Muscle layer of duodenum (tissue), 2 donors: ENCODE results near the gene SCG5.

Experiments used
- H3K27ac ChIP-seq: one replicate; pipeline ENCODE4 v1.7.0; 2013; ENCODE audit warnings: mild to moderate bottlenecking, low read length
- H3K27me3 ChIP-seq: one replicate; pipeline ENCODE4 v1.7.0; 2013; ENCODE audit warnings: low read depth, mild to moderate bottlenecking, control low read depth, low read length
- H3K36me3 ChIP-seq, 2 donors: one replicate each; pipeline ENCODE4 v1.7.0; 2013; ENCODE audit warnings: low read length in 2 of 2, control low read depth in 1 of 2, mild to moderate bottlenecking in 1 of 2; ENCODE audit not compliant: insufficient read depth in 2 of 2, control insufficient read depth in 1 of 2
- H3K4me1 ChIP-seq, 2 donors: one replicate each; pipeline ENCODE4 v1.7.0; 2013; ENCODE audit warnings: low read length in 2 of 2, mild to moderate bottlenecking in 2 of 2, control low read depth in 1 of 2, moderate library complexity in 1 of 2; ENCODE audit not compliant: insufficient read depth in 2 of 2, control insufficient read depth in 1 of 2
- H3K4me3 ChIP-seq, 2 donors: one replicate each; pipeline ENCODE4 v1.7.0; 2013; ENCODE audit warnings: low read length in 2 of 2, low read depth in 1 of 2, mild to moderate bottlenecking in 1 of 2
- H3K9me3 ChIP-seq, 2 donors: one replicate each; pipeline ENCODE4 v1.7.0; 2013; ENCODE audit warnings: low read length in 2 of 2, control low read depth in 1 of 2, mild to moderate bottlenecking in 1 of 2; ENCODE audit not compliant: control insufficient read depth in 1 of 2
- donor health status: healthy.

SCG5 gene

DNA sequence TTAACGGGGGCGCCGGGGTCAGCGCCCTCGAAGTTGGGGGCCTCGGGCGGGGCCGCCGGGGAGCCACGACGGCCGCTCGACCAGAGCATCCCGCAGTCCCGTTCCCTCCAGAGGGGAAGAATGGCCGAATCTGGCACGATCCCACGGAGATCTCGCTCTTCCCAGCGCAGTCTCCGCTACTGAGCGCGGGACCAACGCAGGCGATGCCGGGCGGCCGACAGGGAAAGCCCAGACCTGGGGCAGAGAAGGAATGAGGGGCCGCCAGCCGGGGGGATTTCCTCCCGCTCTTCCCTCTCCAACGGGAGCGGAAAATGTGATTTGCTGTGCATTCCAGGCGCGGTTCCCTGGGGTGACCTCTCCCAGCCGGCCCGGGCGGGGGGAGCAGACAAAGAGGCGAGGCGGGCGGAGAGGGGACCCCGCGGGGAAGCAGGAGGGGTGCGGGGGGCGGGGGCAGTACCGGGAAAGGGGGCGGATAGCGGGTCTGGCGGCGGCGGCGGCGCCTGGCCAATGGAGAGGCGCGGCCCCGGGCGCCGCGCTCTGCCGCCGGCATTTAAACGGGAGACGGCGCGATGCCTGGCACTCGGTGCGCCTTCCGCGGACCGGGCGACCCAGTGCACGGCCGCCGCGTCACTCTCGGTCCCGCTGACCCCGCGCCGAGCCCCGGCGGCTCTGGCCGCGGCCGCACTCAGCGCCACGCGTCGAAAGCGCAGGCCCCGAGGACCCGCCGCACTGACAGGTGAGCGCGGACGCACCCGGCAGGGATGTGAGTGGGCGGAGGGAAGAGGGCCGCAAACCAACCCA lies 76.1 kb downstream of the SCG5 start, which contains the start of gene GREM1:
GREM1 (plus strand) TSS at position 579 of the 801 bp plus-strand sequence. CDS start 12,687 bp downstream, outside the sequence.
- Histone ChIP-seq H3K4me1 (peaks cover 0 to 33% of the 10 kb centered on the region in 2 donors), H3K27ac (peak within 1 kb of the TSS; percentile 76), H3K4me3 (peak within 1 kb of the TSS; percentile 71 to 85), H3K36me3 (no peaks in the 10 kb centered on the region), H3K27me3 (peaks cover 13% of the 10 kb centered on the region), H3K9me3 (no peaks in the 10 kb centered on the region)

DNA sequence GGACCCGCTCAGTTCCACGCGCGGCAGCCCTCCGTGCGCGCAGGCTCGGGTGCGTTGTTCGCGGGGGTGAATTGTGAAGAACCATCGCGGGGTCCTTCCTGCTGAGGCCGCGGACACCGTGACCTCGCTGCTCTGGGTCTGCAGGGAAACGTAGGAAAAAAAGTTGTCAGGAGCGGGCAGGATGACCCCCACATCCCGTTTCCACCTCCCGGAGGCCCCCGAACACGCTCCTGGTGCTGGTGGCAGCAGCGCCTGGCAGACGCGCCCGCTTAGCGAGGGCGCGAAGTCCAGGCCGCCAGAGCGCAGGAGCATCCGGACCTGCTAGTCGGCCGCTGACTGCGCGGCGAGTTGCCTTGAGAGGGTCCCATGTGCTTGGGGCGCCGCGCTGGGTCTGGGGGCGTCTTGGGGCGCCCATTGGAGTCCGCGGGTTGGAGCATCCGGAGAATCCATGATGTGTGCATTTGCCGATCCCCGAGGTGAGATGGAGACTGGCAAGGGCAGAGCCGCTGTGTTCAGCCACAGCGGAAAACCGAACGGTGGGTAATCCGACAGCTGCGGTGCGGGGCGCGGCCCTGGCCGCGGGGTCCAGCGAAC lies 76.8 kb downstream of the SCG5 start:
- peak overlapping the region; percentile 71 to 85 for H3K4me3 ChIP-seq
- peaks cover 0 to 31% of the 10 kb centered on the region in 2 donors for H3K4me1 ChIP-seq
- peaks cover 13% of the 10 kb centered on the region for H3K27me3 ChIP-seq
- no peaks in the 10 kb centered on the region for H3K9me3 ChIP-seq
- no peaks in the 10 kb centered on the region for H3K36me3 ChIP-seq
- peak overlapping the region; percentile 76 for H3K27ac ChIP-seq

DNA sequence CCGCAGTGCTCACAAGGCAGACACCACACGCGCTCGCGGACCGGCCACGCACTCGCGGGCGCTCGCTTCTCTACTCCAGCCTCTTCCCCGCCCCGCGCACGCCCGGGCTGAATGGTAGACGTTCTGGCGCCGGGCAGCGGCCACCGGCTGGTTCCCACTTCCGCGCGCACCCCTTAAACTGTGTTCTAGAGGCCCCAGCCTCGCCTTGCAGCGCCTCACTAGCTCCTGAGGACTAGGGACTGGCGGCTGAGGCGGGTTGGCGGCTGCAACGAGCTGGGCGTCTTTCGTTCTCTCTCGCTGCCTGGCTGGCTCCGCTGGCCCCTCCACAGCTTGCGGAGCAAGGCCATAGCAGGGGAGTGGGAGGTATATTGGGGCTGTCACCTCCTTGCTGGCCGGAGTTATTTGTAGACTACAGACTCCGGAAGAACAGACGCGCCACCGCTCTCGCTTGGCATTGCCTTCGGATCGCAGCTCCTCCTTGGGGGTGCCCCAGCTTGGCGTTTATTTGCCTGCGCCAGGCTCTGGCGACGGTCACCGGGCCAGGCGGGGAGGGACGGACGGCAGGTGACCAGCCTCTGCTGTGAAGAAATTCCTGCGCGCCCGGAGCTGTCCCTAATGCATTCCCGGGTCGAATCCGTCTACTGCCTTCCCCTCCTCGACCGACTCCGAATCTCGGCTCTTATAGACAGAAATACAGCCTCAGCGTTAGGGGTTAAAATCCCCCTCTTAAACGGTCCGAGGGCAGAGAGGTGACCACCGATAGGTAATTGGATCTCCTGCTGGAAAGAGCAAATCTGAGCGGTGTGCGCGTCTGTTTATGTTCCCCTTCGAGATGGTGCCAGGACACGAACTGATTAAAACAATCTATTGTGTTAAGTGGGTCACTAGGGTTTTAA lies 77.6 kb downstream of the SCG5 start:
- no peaks in the 10 kb centered on the region for H3K36me3 ChIP-seq
- peaks cover 13% of the 10 kb centered on the region for H3K27me3 ChIP-seq
- no peaks in the 10 kb centered on the region for H3K9me3 ChIP-seq
- peak overlapping the region; percentile 76 for H3K27ac ChIP-seq
- H3K4me1 ChIP-seq: peaks cover 0 to 31% of the 10 kb centered on the region in 2 donors
- peak overlapping the region; percentile 71 to 85 for H3K4me3 ChIP-seq

DNA sequence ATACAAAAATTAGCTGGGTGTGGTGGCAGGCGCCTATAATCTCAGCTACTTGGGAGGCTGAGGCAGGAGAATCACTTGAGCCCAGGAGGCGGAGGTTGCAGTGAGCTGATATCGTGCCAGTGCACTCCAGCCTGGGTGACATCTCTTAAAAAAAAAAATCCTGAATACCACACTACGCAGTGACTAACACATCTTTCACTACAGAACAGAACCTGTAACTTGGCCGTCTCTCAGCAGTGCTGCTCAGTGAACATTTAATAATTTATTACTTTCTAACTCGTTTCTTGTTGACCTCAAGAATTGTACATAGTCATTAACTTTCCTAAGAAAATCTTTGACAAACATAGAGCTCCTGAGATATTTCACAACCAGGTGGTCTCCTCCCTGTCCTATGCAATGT lies 80.1 kb downstream of the SCG5 start:
- H3K36me3 ChIP-seq: no peaks in the 10 kb centered on the region
- H3K27ac ChIP-seq: no peak overlapping the region
- H3K4me3 ChIP-seq: peak overlapping the region in 1 of 2 donors; percentile 85
- peaks cover 0 to 18% of the 10 kb centered on the region in 2 donors for H3K4me1 ChIP-seq
- no peaks in the 10 kb centered on the region for H3K9me3 ChIP-seq
- H3K27me3 ChIP-seq: peaks cover 13% of the 10 kb centered on the region

DNA sequence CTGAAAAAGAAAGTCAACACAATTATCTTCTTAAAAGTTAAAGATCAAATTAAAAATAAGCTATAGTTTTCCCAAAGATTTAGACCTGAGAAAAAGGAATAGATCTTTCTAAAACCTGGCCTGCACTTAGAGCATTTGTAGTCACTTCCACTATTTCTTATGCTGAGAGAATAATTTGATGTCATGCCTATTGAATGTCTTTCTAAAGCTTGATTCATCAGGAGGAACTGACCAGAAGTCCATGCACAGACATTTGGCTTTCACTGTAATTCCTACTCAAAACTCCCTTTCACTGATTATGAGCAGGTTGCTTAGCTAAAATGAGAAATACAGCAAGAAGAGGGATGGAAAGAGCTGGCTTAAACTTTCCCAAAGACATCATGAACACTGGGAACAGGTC lies 80.6 kb downstream of the SCG5 start:
- Histone ChIP-seq H3K27me3 (peaks cover 13% of the 10 kb centered on the region), H3K36me3 (no peaks in the 10 kb centered on the region), H3K4me1 (peaks cover 0 to 14% of the 10 kb centered on the region in 2 donors), H3K4me3 (no peak overlapping the region), H3K27ac (no peak overlapping the region), H3K9me3 (no peaks in the 10 kb centered on the region)

DNA sequence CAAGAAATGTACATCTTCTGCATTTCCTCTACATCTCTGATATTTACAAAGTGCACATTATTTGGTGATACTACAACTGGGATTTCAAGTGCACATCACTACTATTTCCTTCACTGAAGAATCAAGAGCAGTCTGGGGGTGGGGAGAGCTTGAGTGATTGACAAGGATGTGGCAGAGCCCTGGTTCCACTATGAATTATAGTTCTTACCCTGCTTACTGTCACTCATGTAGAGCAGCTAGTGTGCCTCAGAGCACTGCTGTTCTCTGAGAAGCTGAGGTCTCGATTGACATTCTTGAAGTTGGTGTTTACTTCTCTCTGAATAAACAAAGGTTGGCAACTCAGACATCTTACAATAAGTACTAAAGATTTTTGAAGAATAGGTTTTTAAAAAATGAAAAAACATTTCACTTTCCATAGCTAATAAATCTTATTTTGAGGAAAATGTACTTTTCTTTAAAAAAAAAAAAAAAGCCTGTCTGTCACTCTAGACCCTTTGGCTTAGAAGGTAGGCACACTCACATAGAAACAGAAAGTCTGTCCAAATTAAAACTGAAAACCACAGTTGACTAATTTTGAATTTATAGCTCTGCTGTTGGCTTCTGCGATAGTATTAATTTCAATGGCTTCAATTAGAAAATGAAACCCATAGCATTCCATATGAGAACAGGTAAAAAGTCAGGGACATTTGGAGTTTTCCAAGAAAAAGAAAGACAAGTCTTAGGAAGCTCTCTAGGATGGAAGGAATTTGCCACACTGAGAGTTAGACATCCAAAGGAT lies 81.8 kb downstream of the SCG5 start:
- no peaks in the 10 kb centered on the region for H3K36me3 ChIP-seq
- peaks cover 0 to 2% of the 10 kb centered on the region in 2 donors for H3K4me1 ChIP-seq
- peaks cover 13% of the 10 kb centered on the region for H3K27me3 ChIP-seq
- no peak overlapping the region for H3K4me3 ChIP-seq
- no peak overlapping the region for H3K27ac ChIP-seq
- H3K9me3 ChIP-seq: no peaks in the 10 kb centered on the region

DNA sequence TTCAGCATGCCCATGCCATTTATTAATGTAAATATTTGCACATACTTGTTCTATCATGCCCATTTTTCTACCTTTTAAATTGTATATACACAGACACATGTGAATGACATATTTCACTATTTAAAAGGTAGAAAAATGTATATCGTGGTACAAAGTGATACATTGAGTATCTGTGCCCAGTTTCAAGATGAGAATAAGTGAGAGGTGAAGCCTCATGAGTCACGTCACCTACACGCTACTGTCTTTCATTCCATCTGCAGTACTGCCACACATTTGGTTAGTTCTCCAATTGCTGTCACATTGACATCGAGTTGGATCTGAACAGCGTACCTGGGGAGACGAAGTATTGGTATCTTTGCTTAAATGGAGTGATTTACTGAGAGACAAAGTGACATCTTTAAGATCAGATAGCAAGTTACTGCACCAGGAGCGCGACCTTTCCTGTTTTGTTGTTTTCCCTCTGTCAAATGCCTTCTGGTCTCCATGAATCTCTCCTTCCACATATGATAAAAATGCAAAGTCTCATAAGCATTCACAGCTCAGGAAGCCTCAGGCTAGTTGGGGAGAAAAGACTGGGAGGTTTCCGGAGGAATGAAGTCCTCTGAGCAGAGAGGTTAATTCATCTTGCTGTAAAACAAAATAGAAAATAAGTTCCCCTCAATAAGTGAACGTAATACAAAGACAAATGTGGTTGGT lies 88.3 kb downstream of the SCG5 start:
- Histone ChIP-seq H3K36me3 (peaks cover 0 to 28% of the 10 kb centered on the region in 2 donors), H3K27me3 (no peaks in the 10 kb centered on the region), H3K4me3 (no peak overlapping the region), H3K27ac (no peak overlapping the region), H3K4me1 (peaks cover 0 to 14% of the 10 kb centered on the region in 2 donors), H3K9me3 (no peaks in the 10 kb centered on the region)

DNA sequence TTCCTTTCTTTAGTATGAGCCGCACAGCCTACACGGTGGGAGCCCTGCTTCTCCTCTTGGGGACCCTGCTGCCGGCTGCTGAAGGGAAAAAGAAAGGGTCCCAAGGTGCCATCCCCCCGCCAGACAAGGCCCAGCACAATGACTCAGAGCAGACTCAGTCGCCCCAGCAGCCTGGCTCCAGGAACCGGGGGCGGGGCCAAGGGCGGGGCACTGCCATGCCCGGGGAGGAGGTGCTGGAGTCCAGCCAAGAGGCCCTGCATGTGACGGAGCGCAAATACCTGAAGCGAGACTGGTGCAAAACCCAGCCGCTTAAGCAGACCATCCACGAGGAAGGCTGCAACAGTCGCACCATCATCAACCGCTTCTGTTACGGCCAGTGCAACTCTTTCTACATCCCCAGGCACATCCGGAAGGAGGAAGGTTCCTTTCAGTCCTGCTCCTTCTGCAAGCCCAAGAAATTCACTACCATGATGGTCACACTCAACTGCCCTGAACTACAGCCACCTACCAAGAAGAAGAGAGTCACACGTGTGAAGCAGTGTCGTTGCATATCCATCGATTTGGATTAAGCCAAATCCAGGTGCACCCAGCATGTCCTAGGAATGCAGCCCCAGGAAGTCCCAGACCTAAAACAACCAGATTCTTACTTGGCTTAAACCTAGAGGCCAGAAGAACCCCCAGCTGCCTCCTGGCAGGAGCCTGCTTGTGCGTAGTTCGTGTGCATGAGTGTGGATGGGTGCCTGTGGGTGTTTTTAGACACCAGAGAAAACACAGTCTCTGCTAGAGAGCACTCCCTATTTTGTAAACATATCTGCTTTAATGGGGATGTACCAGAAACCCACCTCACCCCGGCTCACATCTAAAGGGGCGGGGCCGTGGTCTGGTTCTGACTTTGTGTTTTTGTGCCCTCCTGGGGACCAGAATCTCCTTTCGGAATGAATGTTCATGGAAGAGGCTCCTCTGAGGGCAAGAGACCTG lies 89.5 kb downstream of the SCG5 start:
- Histone ChIP-seq H3K4me1 (peaks cover 0 to 14% of the 10 kb centered on the region in 2 donors), H3K27me3 (no peaks in the 10 kb centered on the region), H3K9me3 (no peaks in the 10 kb centered on the region), H3K36me3 (peaks cover 0 to 28% of the 10 kb centered on the region in 2 donors), H3K4me3 (no peak overlapping the region), H3K27ac (no peak overlapping the region)

DNA sequence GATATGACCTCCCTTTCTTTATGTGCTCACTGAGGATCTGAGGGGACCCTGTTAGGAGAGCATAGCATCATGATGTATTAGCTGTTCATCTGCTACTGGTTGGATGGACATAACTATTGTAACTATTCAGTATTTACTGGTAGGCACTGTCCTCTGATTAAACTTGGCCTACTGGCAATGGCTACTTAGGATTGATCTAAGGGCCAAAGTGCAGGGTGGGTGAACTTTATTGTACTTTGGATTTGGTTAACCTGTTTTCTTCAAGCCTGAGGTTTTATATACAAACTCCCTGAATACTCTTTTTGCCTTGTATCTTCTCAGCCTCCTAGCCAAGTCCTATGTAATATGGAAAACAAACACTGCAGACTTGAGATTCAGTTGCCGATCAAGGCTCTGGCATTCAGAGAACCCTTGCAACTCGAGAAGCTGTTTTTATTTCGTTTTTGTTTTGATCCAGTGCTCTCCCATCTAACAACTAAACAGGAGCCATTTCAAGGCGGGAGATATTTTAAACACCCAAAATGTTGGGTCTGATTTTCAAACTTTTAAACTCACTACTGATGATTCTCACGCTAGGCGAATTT lies 91.2 kb downstream of the SCG5 start:
- H3K27ac ChIP-seq: no peak overlapping the region
- no peak overlapping the region for H3K4me3 ChIP-seq
- H3K36me3 ChIP-seq: peaks cover 0 to 28% of the 10 kb centered on the region in 2 donors
- H3K9me3 ChIP-seq: no peaks in the 10 kb centered on the region
- no peaks in the 10 kb centered on the region for H3K27me3 ChIP-seq
- peaks cover 0 to 14% of the 10 kb centered on the region in 2 donors for H3K4me1 ChIP-seq
